H1 (cell line): ENCODE measurements around the gene ASCL2.

Experiments used
- CBX5 ChIP-seq: fragments of 300-800, 300-1000 bp; sonication (generic); IDR thresholded peaks from 2 replicates; pipeline ENCODE4 v1.7.1; 2016; ENCODE audit warnings: antibody characterized with exemption, low read length, low read depth
- EZH2 ChIP-seq: fragments of 200-600 bp; sonication (generic); IDR thresholded peaks from 2 replicates; pipeline ENCODE4 v1.7.1; 2012; ENCODE audit warnings: low read depth, mild to moderate bottlenecking, moderate library complexity, low read length, inconsistent platforms; ENCODE audit not compliant: severe bottlenecking
- KDM1A ChIP-seq: fragments of 200-600, 300-600 bp; sonication (generic); IDR thresholded peaks from 2 replicates; pipeline ENCODE4 v1.7.1; 2016; ENCODE audit warnings: mild to moderate bottlenecking, low read length, borderline replicate concordance
- RAD21 ChIP-seq, 2 experiments: IDR thresholded peaks in 1 of 2; conservative IDR thresholded peaks in 1 of 2; 2 replicates each; pipeline ENCODE4 v1.6.1; 2011; ENCODE audit warnings: low read depth in 2 of 2, low read length in 2 of 2, improper control_type of control experiment in 1 of 2, inconsistent platforms in 1 of 2, mild to moderate bottlenecking in 1 of 2, moderate library complexity in 1 of 2
- TAF1 ChIP-seq: IDR thresholded peaks from 2 replicates; pipeline ENCODE4 v1.6.1; 2011; ENCODE audit warnings: mild to moderate bottlenecking, low read depth, low read length
- TBP ChIP-seq: IDR thresholded peaks from 2 replicates; pipeline ENCODE4 v1.6.1; 2011; ENCODE audit warnings: low read depth, low read length, improper control_type of control experiment
- YY1 ChIP-seq: IDR thresholded peaks from 2 replicates; pipeline ENCODE4 v1.6.1; 2011; ENCODE audit warnings: low read depth, mild to moderate bottlenecking, low read length

- TF ChIP-seq KDM1A = no peak
- TF ChIP-seq RAD21 (IDR thresholded peaks at IDR 0.05 in 1 of 2, conservative IDR thresholded peaks at IDR 0.05 in 1 of 2; ENCODE audit: low read depth in 2 of 2, low read length in 2 of 2) = peak; percentile 63 to 66
- TF ChIP-seq YY1 = no peak
- TF ChIP-seq TBP = no peak
- TF ChIP-seq CBX5 = no peak
- no peak for TF ChIP-seq EZH2
- TF ChIP-seq TAF1 = no peak
Observed at GRCh38 chr11:2293984-2294925, 23.9 kb upstream of the ASCL2 start.
